G401.6 (cell line): ENCODE measurements around the gene LUZP2.

Source experiments
- FAIRE-seq: peaks from 2 replicates; lab custom pipeline; 2012; peaks lifted over from hg19 to GRCh38; lab: Jason Lieb, UNC

LUZP2 gene

GRCh38 chr11:24635588-24636290 is 138.9 kb downstream of the LUZP2 start:
- FAIRE-seq, result no peak

- FAIRE-seq, result no peak
These were observed 139.4 kb downstream of the LUZP2 start for GRCh38 chr11:24636291-24636629.

GRCh38 chr11:24637520-24637919 is 140.7 kb downstream of the LUZP2 start:
- FAIRE-seq, result no peak

GRCh38 chr11:24642648-24643047 is 145.8 kb downstream of the LUZP2 start:
- no peak for FAIRE-seq

- no peak for FAIRE-seq
These were observed 148.7 kb downstream of the LUZP2 start for GRCh38 chr11:24645563-24645962.

- no peak for FAIRE-seq
These were observed 155.0 kb downstream of the LUZP2 start for GRCh38 chr11:24651873-24652272.

GRCh38 chr11:24653901-24654300 is 157.0 kb downstream of the LUZP2 start:
- no peak for FAIRE-seq

GRCh38 chr11:24661331-24661730 is 164.5 kb downstream of the LUZP2 start:
- FAIRE-seq, result no peak

- no peak for FAIRE-seq
These were observed 167.5 kb downstream of the LUZP2 start for GRCh38 chr11:24664399-24664798.

- FAIRE-seq, result no peak
These were observed 170.6 kb downstream of the LUZP2 start for GRCh38 chr11:24667353-24667968.

- no peak for FAIRE-seq
These were observed 182.0 kb downstream of the LUZP2 start for GRCh38 chr11:24678703-24679348.

GRCh38 chr11:24679821-24680351 is 183.0 kb downstream of the LUZP2 start:
- FAIRE-seq, result no peak

- FAIRE-seq, result no peak
These were observed 186.7 kb downstream of the LUZP2 start for GRCh38 chr11:24683583-24683982.

GRCh38 chr11:24685821-24686220 is 189.0 kb downstream of the LUZP2 start:
- FAIRE-seq, result no peak

- no peak for FAIRE-seq
These were observed 190.8 kb downstream of the LUZP2 start for GRCh38 chr11:24687531-24688147.

GRCh38 chr11:24688981-24689380 is 192.1 kb downstream of the LUZP2 start:
- no peak for FAIRE-seq

GRCh38 chr11:24697522-24698111 is 200.8 kb downstream of the LUZP2 start:
- no peak for FAIRE-seq

GRCh38 chr11:24704716-24705115 is 207.9 kb downstream of the LUZP2 start:
- FAIRE-seq, result no peak

GRCh38 chr11:24705474-24705873 is 208.6 kb downstream of the LUZP2 start:
- no peak for FAIRE-seq

GRCh38 chr11:24708616-24709015 is 211.8 kb downstream of the LUZP2 start:
- no peak for FAIRE-seq

GRCh38 chr11:24709928-24710565 is 213.2 kb downstream of the LUZP2 start:
- no peak for FAIRE-seq

- no peak for FAIRE-seq
These were observed 217.7 kb downstream of the LUZP2 start for GRCh38 chr11:24714601-24715000.
